Measurements from ENCODE around the gene CAPN3.

The CAPN3 gene

GRCh38 chr15:42401544-42402454 lies 42.5 kb downstream of the CAPN3 start:
- DNase-seq = no peak

- no peak for DNase-seq
Observed at GRCh38 chr15:42402455-42403205, 43.3 kb downstream of the CAPN3 start.

GRCh38 chr15:42403389-42403788 lies 44.1 kb downstream of the CAPN3 start:
- no peak for DNase-seq

- no peak for DNase-seq
Observed at GRCh38 chr15:42404461-42405235, 45.3 kb downstream of the CAPN3 start.

GRCh38 chr15:42405863-42406482 lies 46.7 kb downstream of the CAPN3 start:
- no peak for DNase-seq

- no peak for DNase-seq
Observed at GRCh38 chr15:42408178-42408577, 48.9 kb downstream of the CAPN3 start.

GRCh38 chr15:42409011-42409410 lies 49.7 kb downstream of the CAPN3 start:
- no peak for DNase-seq

GRCh38 chr15:42411884-42412283 lies 52.6 kb downstream of the CAPN3 start:
- no peak for DNase-seq

- no peak for DNase-seq
Observed at GRCh38 chr15:42413920-42414319, 54.6 kb downstream of the CAPN3 start.

- no peak for DNase-seq
Observed at GRCh38 chr15:42419369-42419768, 60.1 kb downstream of the CAPN3 start.

- DNase-seq = no peak
Observed at GRCh38 chr15:42421376-42421775, 62.1 kb downstream of the CAPN3 start.

GRCh38 chr15:42427429-42428223 lies 68.3 kb downstream of the CAPN3 start:
- no peak for DNase-seq

- no peak for DNase-seq
Observed at GRCh38 chr15:42444415-42445063, 85.2 kb downstream of the CAPN3 start.

GRCh38 chr15:42445551-42445950 lies 86.2 kb downstream of the CAPN3 start:
- DNase-seq = no peak

GRCh38 chr15:42447599-42447998 lies 88.3 kb downstream of the CAPN3 start:
- no peak for DNase-seq

GRCh38 chr15:42448281-42448680 lies 89.0 kb downstream of the CAPN3 start:
- no peak for DNase-seq

GRCh38 chr15:42449770-42450424 lies 90.6 kb downstream of the CAPN3 start:
- no peak for DNase-seq

GRCh38 chr15:42450425-42450790 lies 91.1 kb downstream of the CAPN3 start:
- no peak for DNase-seq

- DNase-seq = no peak
Observed at GRCh38 chr15:42453826-42454225, 94.5 kb downstream of the CAPN3 start.

- DNase-seq = no peak
Observed at GRCh38 chr15:42456531-42456930, 97.2 kb downstream of the CAPN3 start.

GRCh38 chr15:42456971-42457370 lies 97.7 kb downstream of the CAPN3 start:
- DNase-seq = peak; percentile 31

Data from NCI-H526 treated with DMSO at 0.1 percent for 48 hours (cell line).